Kidney epithelial cell (primary cell): ENCODE results near the gene PBRM1. TPM values are rescaled to one million over a fixed set of nuclear protein-coding genes. Genes with fewer than 3 reads are reported as not detected.

Source experiments
- DNase-seq: peaks from one replicate; pipeline ENCODE4 v3.0.0-alpha.2; 2010; ENCODE audit warnings: low read depth
- H3K27me3 ChIP-seq: 2 replicates; pipeline ENCODE4 v1.6.0; 2011; ENCODE audit warnings: low read length; ENCODE audit not compliant: control insufficient read depth, insufficient read depth
- H3K36me3 ChIP-seq: 2 replicates; pipeline ENCODE4 v1.5.1; 2011; ENCODE audit warnings: low read length; ENCODE audit not compliant: control insufficient read depth, insufficient read depth
- H3K4me3 ChIP-seq: 2 replicates; pipeline ENCODE4 v1.5.1; 2011; ENCODE audit warnings: low read depth, mild to moderate bottlenecking, control low read depth, low read length
- CTCF ChIP-seq: IDR thresholded peaks from 2 replicates; pipeline ENCODE4 v1.5.1; 2011; ENCODE audit warnings: mild to moderate bottlenecking, moderate library complexity, low read length, control low read depth, inconsistent platforms; ENCODE audit not compliant: insufficient read depth, poor library complexity, severe bottlenecking
- total RNA-seq: library from RNA; depleted of rRNA; stranded (reverse); fragments of >200 nt; gene quantifications from 2 replicates; pipeline ENCODE4 v1.2.3, GENCODE V29; 2015

Gene PBRM1
- total RNA-seq, 1 donor from 2014 or later: 89.5 TPM

DNA sequence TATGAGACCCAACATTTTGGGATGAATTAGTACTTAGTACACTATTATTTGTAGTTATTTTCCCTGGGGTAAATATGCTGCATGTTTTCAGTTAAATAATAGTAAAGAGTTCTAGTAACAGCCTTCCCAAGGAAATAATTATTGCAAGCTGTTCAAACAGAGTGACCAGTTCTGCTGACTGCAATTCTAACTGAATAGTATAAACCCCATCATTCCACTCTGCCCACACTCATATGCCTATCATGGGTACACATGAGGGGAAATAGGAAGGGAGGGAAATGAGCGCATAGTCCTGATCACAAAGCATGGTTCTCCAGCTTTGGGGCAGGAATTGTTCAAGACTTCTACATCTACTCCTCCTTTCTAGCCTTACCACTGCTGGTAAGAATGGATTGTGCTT is 130.7 kb downstream of the PBRM1 start:
- H3K27me3 ChIP-seq: no peaks in the 10 kb centered on the region
- peaks cover 1% of the 10 kb centered on the region for H3K36me3 ChIP-seq
- DNase-seq: no peak
- no peak for TF ChIP-seq CTCF
- H3K4me3 ChIP-seq: no peak overlapping the region

- Histone ChIP-seq H3K27me3 (no peaks in the 10 kb centered on the region), H3K4me3 (no peak overlapping the region), H3K36me3 (no peaks in the 10 kb centered on the region)
- no peak for TF ChIP-seq CTCF
- DNase-seq: no peak
These were observed 131.5 kb downstream of the PBRM1 start for GRCh38 chr3:52554026-52554755.

- DNase-seq: no peak
These were observed 133.6 kb downstream of the PBRM1 start for GRCh38 chr3:52552089-52552488.

DNA sequence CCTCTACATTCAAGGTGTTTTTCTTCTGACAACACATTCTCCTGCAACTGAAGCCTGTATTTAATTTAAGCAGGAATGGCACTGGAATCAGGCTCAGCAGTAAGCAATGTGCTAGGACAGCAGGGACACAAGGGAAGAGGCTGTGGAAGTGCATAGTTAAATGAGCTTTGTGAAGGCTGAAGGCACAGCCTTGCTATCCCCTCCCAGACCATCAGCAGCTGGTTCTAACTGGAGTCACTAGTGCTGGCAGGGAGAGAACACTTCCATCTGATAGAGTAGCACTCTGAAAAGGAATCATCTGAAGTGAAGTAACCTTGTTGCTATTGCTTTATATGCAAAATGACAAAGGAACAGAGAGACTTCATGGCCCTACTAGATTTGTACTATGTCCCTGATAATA is 134.6 kb downstream of the PBRM1 start:
- DNase-seq: no peak
- H3K36me3 ChIP-seq: no peaks in the 10 kb centered on the region
- no peak for TF ChIP-seq CTCF

More at GRCh38 chr3:52552089-52552488, 133.6 kb downstream of the PBRM1 start:
- Histone ChIP-seq H3K36me3 (no peaks in the 10 kb centered on the region), H3K27me3 (no peaks in the 10 kb centered on the region), H3K4me3 (no peak overlapping the region)
- no peak for TF ChIP-seq CTCF

DNA sequence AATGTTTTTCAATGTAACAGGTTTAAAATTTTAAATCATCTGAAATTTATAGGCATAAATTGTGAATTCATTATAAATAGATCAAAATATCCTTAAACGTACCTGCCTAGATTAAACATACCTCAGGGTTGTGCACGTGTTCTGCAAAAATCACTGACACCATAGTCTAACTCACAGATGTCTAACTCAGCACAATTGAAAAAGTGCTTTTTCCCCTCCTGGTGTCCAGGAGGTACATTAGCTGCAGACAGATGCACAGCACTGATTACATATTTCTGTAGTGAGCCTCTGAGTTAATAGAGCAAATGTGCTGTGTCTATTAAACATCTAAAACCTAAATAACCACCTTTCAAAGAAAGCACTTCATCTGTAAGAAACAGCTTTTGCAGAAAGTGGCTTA is 138.6 kb downstream of the PBRM1 start:
- DNase-seq: no peak
- Histone ChIP-seq H3K27me3 (no peaks in the 10 kb centered on the region), H3K4me3 (no peak overlapping the region), H3K36me3 (no peaks in the 10 kb centered on the region)
- no peak for TF ChIP-seq CTCF

More for the DNA sequence above, 134.6 kb downstream of the PBRM1 start:
- Histone ChIP-seq H3K4me3 (no peak overlapping the region), H3K27me3 (no peaks in the 10 kb centered on the region)
